ENCODE results near the gene FAIM2.

DNA sequence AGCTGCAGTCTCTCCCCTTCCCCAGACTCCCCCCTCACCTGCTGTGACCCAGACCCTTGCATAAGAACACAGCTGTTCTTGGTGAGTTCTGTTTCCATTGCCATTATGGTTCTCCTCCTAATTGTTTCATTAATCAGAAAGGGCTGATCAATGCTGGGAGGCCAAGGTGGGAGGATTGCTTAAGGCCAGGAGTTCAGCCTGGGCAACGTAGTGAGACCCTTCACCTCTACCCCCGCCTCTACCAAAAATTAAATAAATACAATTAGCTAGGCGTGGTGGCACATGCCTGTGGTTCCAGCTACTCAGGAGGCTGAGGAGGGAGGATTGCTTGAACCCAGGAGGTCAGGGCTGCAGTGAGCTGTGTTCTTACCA, 17.2 kb upstream of the FAIM2 start:
- TF ChIP-seq, protein P1, sequence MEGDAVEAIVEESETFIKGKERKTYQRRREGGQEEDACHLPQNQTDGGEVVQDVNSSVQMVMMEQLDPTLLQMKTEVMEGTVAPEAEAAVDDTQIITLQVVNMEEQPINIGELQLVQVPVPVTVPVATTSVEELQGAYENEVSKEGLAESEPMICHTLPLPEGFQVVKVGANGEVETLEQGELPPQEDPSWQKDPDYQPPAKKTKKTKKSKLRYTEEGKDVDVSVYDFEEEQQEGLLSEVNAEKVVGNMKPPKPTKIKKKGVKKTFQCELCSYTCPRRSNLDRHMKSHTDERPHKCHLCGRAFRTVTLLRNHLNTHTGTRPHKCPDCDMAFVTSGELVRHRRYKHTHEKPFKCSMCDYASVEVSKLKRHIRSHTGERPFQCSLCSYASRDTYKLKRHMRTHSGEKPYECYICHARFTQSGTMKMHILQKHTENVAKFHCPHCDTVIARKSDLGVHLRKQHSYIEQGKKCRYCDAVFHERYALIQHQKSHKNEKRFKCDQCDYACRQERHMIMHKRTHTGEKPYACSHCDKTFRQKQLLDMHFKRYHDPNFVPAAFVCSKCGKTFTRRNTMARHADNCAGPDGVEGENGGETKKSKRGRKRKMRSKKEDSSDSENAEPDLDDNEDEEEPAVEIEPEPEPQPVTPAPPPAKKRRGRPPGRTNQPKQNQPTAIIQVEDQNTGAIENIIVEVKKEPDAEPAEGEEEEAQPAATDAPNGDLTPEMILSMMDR (IDR thresholded peaks at IDR 0.05; ENCODE audit: poor library complexity): no peak
- no peak for TF ChIP-seq EZH2 (IDR thresholded peaks at IDR 0.05; ENCODE audit: borderline replicate concordance)
- TF ChIP-seq EZH2phosphoT487 (IDR thresholded peaks at IDR 0.05; ENCODE audit: low read depth, severe bottlenecking, unreplicated experiment): no peak

All from hepatocyte (in vitro differentiated cells).